Stimulated activated CD4-positive, alpha-beta T cell treated with anti-CD3 and anti-CD28 coated beads, Interleukin-1b, Interleukin-23, amount 100 ng/mL, for 1 hour (primary cell): Measurements from ENCODE around the gene GAS2L1.

Experiments
- DNase-seq, 2 donors: peaks; one replicate each; pipeline ENCODE4 v3.0.0-alpha.2; 2020; ENCODE audit warnings: low read depth in 2 of 2

GAS2L1 gene

DNA sequence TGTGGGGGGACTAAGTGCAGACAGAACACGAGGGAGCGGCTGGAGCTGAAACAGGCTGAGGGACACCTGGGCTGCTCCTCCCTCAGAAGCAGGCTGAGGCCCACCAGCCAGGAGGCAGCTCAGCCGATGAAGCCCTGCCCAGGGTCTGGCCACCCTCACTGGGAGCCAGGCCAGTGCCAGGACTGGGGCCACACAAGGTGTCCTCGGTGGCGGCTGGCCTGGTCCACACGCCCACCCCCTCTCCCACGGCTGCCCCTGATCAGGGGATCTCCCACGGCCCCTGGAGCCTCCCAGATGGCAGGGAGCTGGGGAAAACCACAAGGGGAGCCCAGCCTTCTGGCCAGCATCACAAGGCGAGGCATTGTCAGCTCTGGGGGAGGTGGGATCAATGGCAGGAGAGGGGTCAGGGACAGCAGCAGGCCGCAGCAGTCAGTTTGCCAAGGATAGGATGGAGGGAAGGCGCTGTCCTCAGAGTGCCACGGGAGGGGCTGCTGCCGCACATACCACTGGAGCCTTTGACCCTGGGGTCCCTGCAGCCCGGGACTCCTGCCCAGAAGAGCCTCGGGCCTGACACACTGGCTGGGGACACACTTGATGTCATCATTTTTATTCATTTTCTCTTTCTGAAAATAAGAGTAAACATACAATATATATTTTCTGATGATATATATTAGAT, 20.8 kb downstream of the GAS2L1 start:
- DNase-seq = no peak

DNA sequence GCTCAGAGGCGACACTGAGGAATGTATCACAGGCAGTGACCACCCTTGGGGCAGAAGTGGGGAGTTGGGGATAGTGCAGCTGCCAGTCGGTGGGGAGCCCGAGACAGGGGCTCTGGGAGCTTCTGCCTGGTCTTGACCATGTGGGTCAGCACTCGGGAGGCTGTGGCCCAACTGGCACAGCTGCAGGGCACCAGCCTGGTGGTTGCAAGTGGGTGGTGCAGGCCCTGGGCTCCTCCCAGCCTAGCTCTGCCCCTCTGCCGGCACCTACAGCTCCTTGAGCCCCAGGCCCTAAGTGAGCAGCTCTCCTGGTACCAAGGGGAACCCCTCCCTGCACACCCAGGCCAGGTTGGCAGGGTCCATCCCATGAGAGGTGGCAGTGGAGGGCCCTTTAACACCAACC, 21.6 kb downstream of the GAS2L1 start:
- no peak for DNase-seq

DNA sequence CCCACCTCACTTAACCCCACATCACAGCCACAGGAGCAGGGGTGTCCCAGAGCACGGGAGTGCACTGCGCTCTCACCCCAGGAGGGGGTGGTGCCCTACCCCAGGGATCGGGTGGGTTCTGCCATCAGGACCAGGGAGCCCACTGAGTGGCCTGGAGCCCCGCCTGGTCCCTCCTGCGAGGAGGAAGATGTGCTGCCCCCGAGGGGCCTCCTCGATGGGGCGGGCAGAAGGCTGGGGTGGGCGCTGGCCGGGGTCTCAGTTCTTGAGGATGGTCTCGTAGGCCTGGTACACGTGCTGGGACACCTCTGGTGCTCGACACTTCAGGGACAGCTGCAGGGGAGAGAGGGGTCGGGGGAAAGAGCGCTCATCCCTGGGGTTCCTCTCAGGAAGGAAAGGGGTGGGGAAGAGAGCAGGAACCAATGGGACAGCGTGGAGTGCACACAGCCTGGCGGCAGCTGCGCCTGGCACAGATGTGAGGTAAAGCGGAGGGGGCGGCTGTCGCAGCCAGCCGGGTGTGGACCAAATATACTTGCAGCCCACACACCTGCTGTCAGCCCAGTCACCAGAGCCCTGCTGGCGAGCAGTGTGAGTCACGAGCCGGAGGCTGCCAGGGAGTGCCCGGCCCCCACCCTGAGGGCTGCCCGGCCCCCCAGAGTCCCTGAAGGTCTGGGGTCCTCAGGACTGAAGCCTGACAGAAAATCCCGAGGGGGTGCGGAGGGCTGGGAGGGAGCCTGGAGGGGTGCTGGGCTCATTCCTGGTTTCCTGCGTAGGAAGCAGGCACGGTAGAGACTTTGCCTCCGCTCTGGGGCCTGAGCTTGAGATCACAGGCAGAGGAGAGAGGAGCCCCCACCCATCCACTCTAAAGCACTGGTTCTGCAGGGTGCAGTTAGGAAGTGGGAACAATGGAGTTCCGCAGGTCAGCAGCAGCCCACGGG, 22.4 kb downstream of the GAS2L1 start:
- no peak for DNase-seq

DNA sequence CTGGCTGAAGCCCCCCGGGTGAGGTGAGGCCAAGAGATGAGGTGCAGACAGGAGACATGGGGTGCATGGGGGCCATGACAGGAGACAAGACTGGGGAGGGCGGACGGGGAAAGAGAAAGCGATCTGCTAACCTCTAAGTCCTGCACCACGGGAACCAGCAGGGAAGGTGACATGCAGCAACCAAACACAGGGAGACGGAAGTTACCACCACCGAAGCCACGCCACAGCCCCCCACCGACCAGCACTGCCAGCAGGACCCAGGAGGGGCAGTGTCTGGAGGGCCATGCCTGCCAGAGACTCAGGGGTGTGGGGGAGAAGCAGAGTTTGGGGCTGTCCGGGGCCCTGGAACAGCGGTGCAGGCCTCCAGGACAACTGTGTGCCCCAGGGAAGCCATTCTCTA, 23.1 kb downstream of the GAS2L1 start:
- no peak for DNase-seq

DNA sequence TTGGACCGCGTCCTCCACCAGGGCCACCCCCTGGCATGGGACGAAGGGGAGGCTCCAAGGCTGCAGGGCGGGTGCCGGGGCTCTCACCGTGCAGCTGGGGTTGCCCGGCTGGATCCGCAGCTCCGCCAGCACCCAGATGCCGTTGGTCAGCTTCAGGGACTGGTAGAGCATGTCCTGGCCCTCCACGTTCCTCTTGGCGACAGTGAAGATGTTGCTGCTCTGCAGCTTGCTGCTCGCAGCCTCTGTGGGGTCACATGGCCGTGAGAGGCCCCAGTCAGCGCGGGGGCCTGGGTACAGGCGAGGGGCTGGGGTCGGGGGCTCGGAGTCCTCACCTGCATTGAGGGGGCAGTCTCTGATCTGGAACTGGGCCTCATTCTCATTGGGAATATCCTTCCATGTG, 23.8 kb downstream of the GAS2L1 start:
- no peak for DNase-seq

DNA sequence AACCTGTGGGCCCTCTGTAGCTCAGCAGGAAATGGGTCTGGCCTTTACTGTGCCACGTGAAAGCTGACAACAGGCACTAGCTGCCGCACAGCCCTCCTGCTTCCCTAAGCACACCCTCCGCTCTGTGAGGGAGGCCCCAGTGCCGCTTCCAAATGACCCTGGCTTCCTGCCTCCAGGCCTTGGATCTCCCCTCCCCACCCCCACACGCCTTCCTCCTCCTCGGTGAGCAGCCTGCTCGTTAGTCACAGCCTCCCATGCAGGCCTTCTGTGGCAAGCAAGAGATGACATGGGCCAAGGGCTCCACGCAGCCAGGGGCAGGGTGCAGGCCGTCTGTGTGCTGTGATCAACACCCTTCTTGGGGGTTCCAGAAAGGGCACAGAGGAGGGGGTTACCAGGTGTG, 24.3 kb downstream of the GAS2L1 start:
- no peak for DNase-seq

DNA sequence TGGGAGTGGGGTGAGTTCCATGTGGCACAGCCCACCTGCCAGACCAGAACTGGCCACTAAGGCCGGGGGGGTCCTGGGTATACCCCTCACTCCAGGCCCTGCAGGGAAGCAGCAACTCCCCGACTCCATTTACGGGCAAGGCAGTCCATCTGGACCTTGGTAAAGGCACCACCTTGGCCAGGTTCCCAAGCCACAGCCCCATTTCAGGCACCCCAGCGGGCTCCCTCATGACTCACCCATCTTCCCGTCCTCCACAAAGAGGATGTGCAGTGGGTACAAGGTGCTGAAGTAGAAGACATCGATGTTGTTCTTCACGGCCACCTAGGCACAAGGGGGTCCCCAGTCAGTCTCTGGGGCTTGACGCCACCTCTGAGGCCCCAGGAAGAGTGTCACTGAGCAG, 24.8 kb downstream of the GAS2L1 start:
- no peak for DNase-seq

DNA sequence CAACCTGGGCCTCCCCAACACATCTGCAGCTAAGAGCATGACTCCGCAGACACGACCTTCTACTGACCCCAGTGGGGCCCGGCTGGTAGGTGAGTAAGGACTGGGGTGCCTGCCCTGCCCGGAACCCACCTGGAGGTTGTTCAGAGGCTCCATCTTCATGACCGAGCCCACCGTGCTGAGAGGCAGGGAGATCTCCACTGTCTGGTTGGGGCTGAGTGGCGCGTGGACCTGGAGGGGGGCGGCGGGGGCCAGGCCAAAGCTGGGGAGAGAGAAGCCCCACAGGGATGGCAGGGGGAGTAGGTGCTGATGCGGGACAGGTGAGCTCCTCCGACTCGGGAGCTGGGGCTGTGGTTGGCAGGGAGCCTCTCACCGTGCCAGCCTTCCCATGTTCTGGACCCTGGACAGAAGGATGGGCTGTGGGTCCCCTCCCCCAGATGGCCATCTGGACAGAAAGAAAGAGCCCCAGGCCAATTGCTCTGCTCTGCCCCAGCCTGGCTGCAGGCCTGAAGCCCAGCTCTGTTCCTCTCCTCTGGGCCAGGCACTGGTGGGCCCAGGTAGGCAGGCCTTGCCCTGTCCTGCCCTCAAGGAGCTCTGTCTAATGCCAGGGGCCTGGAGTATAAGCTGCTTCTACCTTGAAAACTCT, 25.3 kb downstream of the GAS2L1 start:
- DNase-seq = no peak

DNA sequence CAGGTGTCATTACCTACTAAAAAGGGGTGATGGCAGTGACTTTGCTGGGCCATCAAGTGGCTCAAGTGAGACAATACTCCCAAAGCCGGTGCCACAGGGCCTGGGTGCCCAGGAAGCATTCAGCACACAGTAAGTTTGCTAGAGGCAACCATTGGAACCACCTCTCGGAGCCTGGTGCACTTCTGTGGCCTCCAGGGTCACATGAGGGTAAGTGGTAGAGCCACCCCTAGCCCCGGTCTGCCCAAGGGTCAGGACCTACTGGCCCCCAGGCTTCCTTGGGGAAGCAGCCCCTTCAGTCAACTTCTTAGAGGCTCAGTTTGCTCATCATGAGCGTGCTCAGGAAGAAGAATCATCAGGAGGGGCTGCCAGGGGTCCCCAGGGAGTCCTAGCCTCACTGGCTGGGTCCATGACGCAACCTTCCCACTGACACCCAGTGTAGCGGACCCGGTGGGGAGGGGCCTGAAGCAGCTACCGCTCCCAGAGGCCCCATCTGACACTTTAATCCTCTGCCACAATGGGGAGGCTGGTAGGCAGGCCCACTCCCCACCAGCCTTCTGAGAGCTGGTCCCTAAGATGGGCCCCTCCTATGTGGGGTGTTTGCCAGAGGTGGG, 26.5 kb downstream of the GAS2L1 start:
- no peak for DNase-seq

DNA sequence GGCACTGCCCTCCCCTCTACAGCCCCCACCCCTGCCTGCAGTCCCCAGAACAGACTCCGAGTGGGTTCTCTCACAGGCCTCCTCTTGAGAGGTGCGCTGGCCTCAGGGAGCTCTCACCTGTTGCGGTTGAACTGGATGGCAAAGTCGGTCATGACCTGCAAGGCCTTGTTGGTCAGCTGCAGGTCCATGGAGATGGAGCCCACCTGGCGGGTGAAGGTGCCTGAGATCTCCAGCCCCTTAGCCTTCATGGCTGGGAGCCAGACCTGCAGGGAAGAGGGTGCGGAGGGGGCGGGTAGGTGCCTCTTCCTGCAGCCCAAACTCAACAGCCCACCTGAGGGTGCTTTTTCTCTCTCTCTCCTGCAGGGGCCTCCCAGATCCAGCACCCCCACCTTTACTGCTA, 27.7 kb downstream of the GAS2L1 start:
- no peak for DNase-seq

DNA sequence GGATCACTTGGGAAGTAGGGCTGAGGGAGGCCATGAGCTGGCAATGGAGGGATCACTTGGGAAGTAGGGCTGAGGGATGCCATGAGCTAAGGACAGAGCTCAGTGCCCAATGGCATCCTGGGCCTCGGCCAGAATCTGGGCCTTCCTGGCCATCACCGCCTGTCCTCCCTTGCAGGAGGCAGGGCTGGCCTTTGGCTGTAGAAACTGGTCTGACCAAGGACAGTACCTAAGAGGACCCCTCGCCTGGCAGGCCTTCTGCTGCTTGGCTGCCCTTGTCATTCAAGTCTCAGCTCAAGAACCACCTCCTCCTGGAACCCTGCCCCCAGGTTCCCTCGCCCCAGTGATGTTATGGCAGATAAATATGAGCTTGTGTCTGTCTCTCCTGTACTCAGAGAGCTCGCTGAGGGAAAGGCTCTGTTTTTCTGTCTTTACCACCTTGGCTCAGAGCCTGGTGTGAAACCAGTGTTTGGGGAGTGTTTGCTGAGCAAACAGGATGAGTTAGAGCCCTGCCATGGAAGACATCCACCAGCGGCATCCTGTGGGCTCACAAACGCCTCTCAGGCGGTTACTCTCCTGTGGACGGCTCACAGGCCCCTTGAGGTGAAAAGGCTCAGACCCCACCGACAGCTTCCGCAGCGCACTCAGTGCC, 28.4 kb downstream of the GAS2L1 start:
- no peak for DNase-seq

DNA sequence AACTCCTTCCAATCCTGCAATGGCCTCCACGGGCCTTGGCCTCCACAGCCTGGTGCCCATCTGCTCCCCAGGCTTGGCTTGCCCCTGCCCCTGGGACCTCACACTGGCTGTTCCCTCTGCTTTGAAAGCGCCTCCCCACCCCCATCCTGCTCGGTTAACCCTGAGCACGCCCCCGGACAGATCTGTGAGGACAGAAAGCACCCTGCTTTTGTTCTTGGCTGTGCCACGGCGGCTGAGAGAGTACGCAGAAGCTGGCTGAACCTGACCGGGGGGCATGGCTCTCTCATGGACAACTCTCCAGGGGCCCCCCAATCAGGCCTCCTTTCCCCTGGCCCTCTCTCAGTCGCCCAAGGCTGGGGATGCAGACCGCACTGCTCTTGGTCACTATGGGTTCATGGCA, 29.2 kb downstream of the GAS2L1 start:
- no peak for DNase-seq

DNA sequence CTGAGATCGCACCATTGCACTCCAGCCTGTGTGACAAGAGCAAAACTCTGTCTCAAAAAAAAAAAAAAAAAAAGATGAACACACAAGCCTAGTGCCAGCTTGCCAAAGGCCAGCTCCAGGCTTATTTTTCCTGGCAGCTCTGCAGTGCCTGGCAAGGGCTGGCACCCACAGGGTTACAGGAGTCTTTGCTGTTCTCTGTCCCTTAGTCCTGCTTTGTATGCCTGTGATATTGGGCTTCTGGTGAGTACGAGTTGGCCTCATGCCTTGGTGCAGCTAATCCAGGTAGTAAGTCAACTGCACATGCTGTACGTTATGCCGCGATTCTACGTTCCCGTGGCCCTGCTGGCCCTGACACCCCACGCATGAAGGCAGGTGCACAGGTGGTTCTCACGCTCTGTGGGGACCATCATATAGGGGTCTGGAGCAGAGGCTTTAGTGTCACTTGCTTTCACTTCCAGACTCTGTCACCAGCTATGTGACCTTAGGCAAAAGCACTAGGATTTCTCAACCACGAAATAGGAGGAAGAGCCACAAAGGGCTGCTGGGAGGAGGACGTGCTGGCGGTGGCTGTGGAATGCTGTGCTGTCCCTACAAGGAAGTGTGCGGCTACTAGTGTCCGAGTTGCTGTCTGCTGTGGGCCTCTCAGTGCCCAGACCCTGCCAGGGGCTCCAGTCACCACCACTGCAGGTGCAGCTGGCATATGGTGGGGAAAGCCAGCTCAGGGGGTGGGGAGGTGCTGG, 30.5 kb downstream of the GAS2L1 start:
- no peak for DNase-seq

DNA sequence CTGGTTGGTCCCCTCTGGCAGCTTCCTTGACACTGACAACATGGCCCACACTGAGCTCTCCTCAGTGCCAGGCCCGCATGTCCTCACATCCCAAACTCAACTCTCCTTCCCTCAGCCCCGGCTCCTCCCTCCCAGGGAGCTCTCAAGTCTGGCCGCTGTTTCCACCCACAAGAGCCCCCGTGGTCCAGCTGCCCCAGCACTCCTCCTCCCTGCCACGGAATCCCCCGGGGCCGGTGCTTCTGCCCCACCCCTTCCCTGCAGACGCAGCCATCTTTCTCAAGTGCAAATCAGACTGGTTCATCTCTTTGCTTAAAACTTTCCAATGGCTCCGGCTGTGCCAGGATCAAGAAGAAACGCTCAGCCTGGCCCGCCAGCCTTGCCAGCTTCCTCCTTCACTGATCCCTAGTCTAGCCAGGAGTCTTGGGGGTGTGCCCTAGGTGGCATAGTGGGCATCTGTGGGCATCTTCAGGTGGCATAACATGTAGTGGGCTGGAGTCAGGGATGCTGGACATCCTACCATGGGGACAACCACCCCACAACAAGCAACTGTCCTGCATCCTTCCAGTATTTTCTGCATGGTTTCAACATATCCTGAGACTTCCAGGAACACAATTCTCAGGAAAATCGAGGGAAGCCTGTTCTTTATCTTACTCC, 31.3 kb downstream of the GAS2L1 start:
- DNase-seq = no peak

DNA sequence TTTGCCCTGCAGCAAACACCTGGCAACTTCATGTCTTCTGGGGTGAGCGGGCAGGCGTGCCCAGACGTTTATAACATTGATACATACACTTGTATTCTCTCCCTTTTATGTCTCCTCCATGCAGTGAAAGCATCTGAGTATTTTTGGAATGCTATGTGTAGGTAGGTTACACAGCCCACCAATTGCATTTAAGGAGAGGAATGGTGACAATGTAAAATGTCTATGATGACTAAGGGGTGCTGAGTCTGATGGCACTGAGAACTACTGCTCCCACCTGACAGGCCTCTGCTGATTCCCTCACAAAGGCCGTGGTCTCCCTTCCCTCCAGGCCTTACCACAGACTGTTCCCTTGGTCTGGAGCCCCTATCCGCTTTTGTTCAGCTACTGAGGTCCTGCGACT, 31.9 kb downstream of the GAS2L1 start:
- DNase-seq = no peak

DNA sequence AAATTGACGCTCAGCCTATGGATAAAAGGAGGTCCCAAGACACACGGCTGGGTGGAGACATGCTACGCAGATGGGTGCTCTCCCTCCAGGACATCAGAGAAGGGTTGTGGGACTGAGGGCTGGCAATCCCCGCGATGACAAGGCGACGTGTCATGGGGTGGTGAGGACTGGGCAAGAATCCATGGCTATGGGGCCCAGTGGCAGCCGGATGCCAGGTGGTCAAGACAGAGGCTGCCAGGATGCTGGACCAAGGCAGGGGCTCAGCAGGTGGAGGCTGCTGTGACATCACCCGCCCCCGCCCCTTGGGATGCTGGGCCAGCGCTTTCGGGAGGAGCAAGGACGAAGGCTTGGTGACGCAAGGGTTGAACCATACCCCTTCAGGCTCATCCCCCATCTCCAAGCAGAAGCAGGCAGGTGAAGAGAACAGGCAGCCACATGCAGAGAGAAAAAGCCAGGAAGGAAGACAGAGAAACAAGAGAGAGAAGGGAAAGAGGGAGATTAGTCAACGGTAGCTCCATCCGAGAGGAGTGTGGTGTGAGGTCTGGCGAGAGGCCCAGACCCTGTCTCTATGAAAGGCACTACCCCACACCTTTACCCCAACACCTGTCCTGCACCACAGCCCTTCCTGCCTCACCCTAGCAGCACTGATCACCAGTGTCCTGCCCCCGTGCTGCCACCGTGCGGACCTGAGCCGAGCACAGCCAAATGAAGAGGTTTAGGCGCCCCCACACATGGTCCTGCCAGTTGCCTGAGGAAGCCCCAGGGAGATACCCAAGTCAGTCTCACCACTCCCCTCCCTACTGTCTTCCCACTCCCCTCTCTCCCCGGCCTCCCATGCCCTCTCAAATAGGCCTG, 33.2 kb downstream of the GAS2L1 start:
- no peak for DNase-seq

DNA sequence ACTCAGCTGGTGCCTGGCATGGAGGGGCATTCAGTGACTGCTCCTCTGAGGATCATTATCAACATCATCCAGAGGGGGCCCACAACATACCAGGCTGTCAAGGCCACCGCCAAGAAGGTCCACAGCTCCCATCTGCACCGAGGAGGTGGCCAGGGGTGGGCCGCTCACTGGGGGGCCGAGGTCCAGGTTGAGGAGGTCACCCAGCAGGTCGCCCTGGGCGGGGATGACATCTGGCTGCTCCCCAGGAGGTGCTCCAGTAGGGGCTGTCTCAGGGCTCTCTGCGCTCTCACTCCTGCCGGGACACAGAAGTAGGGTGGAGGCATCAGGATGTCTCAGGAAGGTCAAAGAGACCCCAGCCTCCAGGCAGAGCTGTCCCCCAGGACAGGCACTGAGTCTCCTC, 34.1 kb downstream of the GAS2L1 start:
- DNase-seq = no peak

DNA sequence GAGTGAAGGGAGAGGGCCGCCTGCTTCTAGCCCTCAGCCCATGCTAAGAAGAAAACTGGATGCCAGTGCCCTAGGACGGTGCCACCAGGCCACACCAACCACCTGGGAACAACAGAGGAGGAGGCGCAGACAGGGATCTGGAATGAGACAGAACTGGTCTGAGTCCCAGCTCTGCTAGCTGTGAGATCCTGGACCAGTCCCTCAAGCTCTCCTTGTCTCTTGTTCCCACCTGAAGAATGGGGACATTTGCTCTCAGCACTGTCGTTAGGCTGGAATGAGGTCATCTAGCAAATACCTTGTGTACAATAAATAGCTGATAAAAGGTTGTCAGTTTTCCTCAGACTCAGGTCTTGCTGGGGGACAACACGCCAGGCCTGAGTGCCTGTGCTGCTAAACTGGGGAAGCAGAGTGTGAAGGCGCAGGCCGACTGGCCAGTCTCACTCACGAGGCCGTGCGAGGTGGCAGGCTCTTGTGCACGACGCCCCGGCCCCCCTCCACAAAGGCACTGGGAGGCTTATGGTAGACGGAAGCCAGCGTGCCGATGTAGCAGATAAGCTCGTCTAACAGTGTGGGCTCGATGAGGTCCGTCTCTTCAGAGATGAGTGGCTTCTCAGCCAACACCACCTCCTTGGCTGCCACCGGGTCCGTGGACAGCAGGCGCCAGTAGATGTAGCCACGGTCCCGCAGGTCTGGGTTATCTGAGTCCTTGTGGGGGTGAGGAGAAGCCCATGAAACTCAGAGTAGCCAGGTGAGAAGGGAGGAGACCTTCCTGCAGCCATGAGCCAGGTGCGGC, 34.8 kb downstream of the GAS2L1 start:
- no peak for DNase-seq

DNA sequence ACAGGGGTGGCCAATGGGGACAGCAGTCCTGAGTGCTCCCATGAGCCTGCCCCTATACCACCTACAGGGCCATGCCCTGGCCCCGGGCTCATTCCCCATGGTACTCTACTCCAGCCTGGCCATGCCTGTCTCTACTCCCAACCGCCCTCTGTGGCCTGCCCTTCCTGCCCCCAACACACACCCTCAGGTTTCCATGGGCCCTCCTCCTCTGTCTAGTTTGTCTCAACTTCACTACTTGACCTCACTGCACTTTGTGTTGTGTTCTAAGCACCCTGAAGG, 35.3 kb downstream of the GAS2L1 start:
- DNase-seq = no peak
